ENCODE results near the gene MOCS1.

Gene MOCS1

GRCh38 chr6:39924283-39924682, 10.0 kb downstream of the MOCS1 start:
- DNase-seq (ENCODE audit: low spot score): no peak

- no peak for DNase-seq (ENCODE audit: low spot score)
These were observed 10.4 kb downstream of the MOCS1 start for GRCh38 chr6:39923861-39924260.

GRCh38 chr6:39923394-39923793, 10.9 kb downstream of the MOCS1 start:
- no peak for DNase-seq (ENCODE audit: low spot score)

- no peak for DNase-seq (ENCODE audit: low spot score)
These were observed 11.4 kb downstream of the MOCS1 start for GRCh38 chr6:39922821-39923220.

GRCh38 chr6:39920157-39920556, 14.1 kb downstream of the MOCS1 start:
- no peak for DNase-seq (ENCODE audit: low spot score)

GRCh38 chr6:39918831-39919230, 15.4 kb downstream of the MOCS1 start:
- DNase-seq (ENCODE audit: low spot score): no peak

- no peak for DNase-seq (ENCODE audit: low spot score)
These were observed 16.3 kb downstream of the MOCS1 start for GRCh38 chr6:39917981-39918380.

- DNase-seq (ENCODE audit: low spot score): no peak
These were observed 16.9 kb downstream of the MOCS1 start for GRCh38 chr6:39917329-39917728.

GRCh38 chr6:39915866-39916265, 18.4 kb downstream of the MOCS1 start:
- no peak for DNase-seq (ENCODE audit: low spot score)

GRCh38 chr6:39914239-39914638, 20.0 kb downstream of the MOCS1 start:
- no peak for DNase-seq (ENCODE audit: low spot score)

- no peak for DNase-seq (ENCODE audit: low spot score)
These were observed 20.8 kb downstream of the MOCS1 start for GRCh38 chr6:39913391-39913916.

- no peak for DNase-seq (ENCODE audit: low spot score)
These were observed 21.8 kb downstream of the MOCS1 start for GRCh38 chr6:39912446-39912845.

- DNase-seq (ENCODE audit: low spot score): no peak
These were observed 22.6 kb downstream of the MOCS1 start for GRCh38 chr6:39911513-39912125.

- DNase-seq (ENCODE audit: low spot score): no peak
These were observed 23.5 kb downstream of the MOCS1 start for GRCh38 chr6:39910744-39911143.

- no peak for DNase-seq (ENCODE audit: low spot score)
These were observed 24.1 kb downstream of the MOCS1 start for GRCh38 chr6:39910164-39910563.

- no peak for DNase-seq (ENCODE audit: low spot score)
These were observed 24.6 kb downstream of the MOCS1 start for GRCh38 chr6:39909701-39910100.

- DNase-seq (ENCODE audit: low spot score): no peak
These were observed 25.3 kb downstream of the MOCS1 start for GRCh38 chr6:39908838-39909583.

- DNase-seq (ENCODE audit: low spot score): no peak
These were observed 26.2 kb downstream of the MOCS1 start for GRCh38 chr6:39907871-39908575.

- DNase-seq (ENCODE audit: low spot score): no peak
These were observed 27.9 kb downstream of the MOCS1 start for GRCh38 chr6:39906318-39906761.

GRCh38 chr6:39905640-39905975, 28.7 kb downstream of the MOCS1 start:
- no peak for DNase-seq (ENCODE audit: low spot score)

GRCh38 chr6:39904946-39905639, 29.2 kb downstream of the MOCS1 start:
- no peak for DNase-seq (ENCODE audit: low spot score)

GRCh38 chr6:39903656-39904055, 30.6 kb downstream of the MOCS1 start:
- DNase-seq (ENCODE audit: low spot score): no peak

Measured in AG08395 (cell line).